Cardiac muscle cell (in vitro differentiated cells and primary cell): ENCODE results near the gene PCGF3. TPM values are rescaled to one million over a fixed set of nuclear protein-coding genes. Genes with fewer than 3 reads are reported as not detected.

Experiments
- DNase-seq, 2 donors: peaks; one replicate each; pipeline versions ENCODE4 v3.0.0 to v3.0.0-alpha.2; 2010 to 2017; ENCODE audit warnings: low read depth in 1 of 2, low spot score in 1 of 2
- H3K27ac ChIP-seq: fragments of 200-600 bp; sonication (generic); 2 replicates; pipeline ENCODE4 v1.5.1; 2016
- H3K27me3 ChIP-seq: fragments of 200-600 bp; sonication (generic); 2 replicates; pipeline ENCODE4 v1.6.0; 2016; ENCODE audit warnings: control low read depth
- H3K36me3 ChIP-seq: fragments of 200-600 bp; sonication (generic); 2 replicates; pipeline ENCODE4 v1.5.1; 2016; ENCODE audit warnings: control low read depth
- H3K4me1 ChIP-seq: fragments of 200-600 bp; sonication (generic); 2 replicates; pipeline ENCODE4 v1.8.1; 2017; ENCODE audit warnings: low read depth, mild to moderate bottlenecking, mixed run types
- H3K4me3 ChIP-seq: fragments of 200-600 bp; sonication (generic); 2 replicates; pipeline ENCODE4 v1.5.1; 2016; ENCODE audit warnings: mild to moderate bottlenecking
- H3K9me3 ChIP-seq: fragments of 200-600 bp; sonication (generic); 2 replicates; pipeline ENCODE4 v1.5.1; 2017; ENCODE audit warnings: low read depth, mild to moderate bottlenecking, control low read depth
- CTCF ChIP-seq: IDR thresholded peaks from 2 replicates; pipeline ENCODE4 v1.5.1; 2012; ENCODE audit warnings: low read depth, mild to moderate bottlenecking, low read length
- polyA plus RNA-seq: library from polyadenylated mRNA; unstranded; fragments of >200 nt; fragmentation: Nextera tagmentation; extraction: Ambion mirVana; gene quantifications from 2 replicates; pipeline ENCODE4 v1.2.1, GENCODE V29; 2016
- total RNA-seq: library from RNA; depleted of rRNA; stranded (reverse); fragments of >200 nt; gene quantifications from 2 replicates; pipeline ENCODE4 v1.2.3, GENCODE V29; 2016

The PCGF3 gene
- total and polyA plus RNA-seq, 2 experiments from 2014 or later, result 32.8 to 118 TPM

- H3K36me3 ChIP-seq, result no peaks in the 10 kb centered on the region
- TF ChIP-seq CTCF, result no peak
- no peak overlapping the region for H3K27ac ChIP-seq
- peak in 1 of 2 donors; percentile 89 for DNase-seq
- no peaks in the 10 kb centered on the region for H3K4me1 ChIP-seq
- no peaks in the 10 kb centered on the region for H3K9me3 ChIP-seq
- H3K4me3 ChIP-seq, result no peak overlapping the region
- peaks cover 11% of the 10 kb centered on the region for H3K27me3 ChIP-seq
These were observed 18.3 kb upstream of the PCGF3 start for GRCh38 chr4:687048-687970.

- H3K27me3 ChIP-seq, result peaks cover 11% of the 10 kb centered on the region
- no peak for TF ChIP-seq CTCF
- H3K9me3 ChIP-seq, result no peaks in the 10 kb centered on the region
- no peak overlapping the region for H3K27ac ChIP-seq
- no peak for DNase-seq
- H3K36me3 ChIP-seq, result no peaks in the 10 kb centered on the region
- H3K4me3 ChIP-seq, result no peak overlapping the region
- H3K4me1 ChIP-seq, result no peaks in the 10 kb centered on the region
These were observed 17.4 kb upstream of the PCGF3 start for GRCh38 chr4:687971-688853.

GRCh38 chr4:688854-689681, 16.6 kb upstream of the PCGF3 start, which contains the start of gene SLC49A3:
Gene SLC49A3 (minus strand): TSS chr4:689151. CDS start chr4:689127, 24 bp downstream.
- DNase-seq, result peak in 1 of 2 donors; percentile 30
- TF ChIP-seq CTCF, result no peak
- H3K9me3 ChIP-seq, result no peaks in the 10 kb centered on the region
- H3K36me3 ChIP-seq, result no peaks in the 10 kb centered on the region
- no peak within 1 kb of the TSS for H3K4me3 ChIP-seq
- H3K27me3 ChIP-seq, result peaks cover 11% of the 10 kb centered on the region
- no peaks in the 10 kb centered on the region for H3K4me1 ChIP-seq
- no peak within 1 kb of the TSS for H3K27ac ChIP-seq

- DNase-seq, result no peak
- no peaks in the 10 kb centered on the region for H3K4me1 ChIP-seq
- no peak for TF ChIP-seq CTCF
- no peaks in the 10 kb centered on the region for H3K36me3 ChIP-seq
- H3K27ac ChIP-seq, result no peak overlapping the region
- H3K27me3 ChIP-seq, result peaks cover 11% of the 10 kb centered on the region
- no peaks in the 10 kb centered on the region for H3K9me3 ChIP-seq
- H3K4me3 ChIP-seq, result no peak overlapping the region
These were observed 15.9 kb upstream of the PCGF3 start for GRCh38 chr4:689723-690122.
